Measurements from ENCODE around the gene SPRYD7. TPM values are rescaled to one million over a fixed set of nuclear protein-coding genes. Genes with fewer than 3 reads are reported as not detected.

SPRYD7 gene
- total and polyA plus RNA-seq, 2 donors (not counting 1 experiment from before 2014, with no cell fraction given), result 5.9 to 6.6 TPM

DNA sequence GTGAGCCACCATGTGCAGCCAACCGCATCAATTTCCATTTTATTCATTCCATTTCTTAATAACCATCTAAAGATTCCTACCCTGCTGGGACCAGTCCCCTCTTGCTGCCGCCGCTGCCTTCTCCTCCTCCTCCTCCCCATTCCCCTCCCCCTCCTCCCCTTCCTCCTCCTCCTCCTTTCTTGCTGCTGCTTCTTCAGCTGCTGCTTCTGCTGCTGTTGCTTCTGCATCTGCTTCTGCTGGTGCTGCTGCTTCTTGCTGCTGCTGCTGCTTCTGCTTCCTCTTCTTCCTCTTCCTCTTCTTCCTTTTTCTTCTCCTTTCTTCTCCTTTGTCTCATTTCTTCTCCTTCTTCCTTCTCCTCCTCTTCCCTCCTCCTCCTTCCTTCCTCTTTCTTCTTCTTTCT is 20.0 kb upstream of the SPRYD7 start:
- Histone ChIP-seq H3K27me3 (ENCODE audit: control insufficient read depth, insufficient read depth, low read length) (no peaks in the 10 kb centered on the region), H3K4me2 (ENCODE audit: extremely low read depth, insufficient read depth, low read length) (no peak overlapping the region), H4K20me1 (ENCODE audit: control insufficient read depth, extremely low read depth, insufficient read depth, low read length) (no peaks in the 10 kb centered on the region), H3K36me3 (ENCODE audit: control insufficient read depth, insufficient read depth, low read length) (no peaks in the 10 kb centered on the region), H3K27ac (ENCODE audit: insufficient read depth, low read length) (no peak overlapping the region), H3K9ac (ENCODE audit: insufficient read depth, low read length) (no peak overlapping the region), H3K9me3 (ENCODE audit: control insufficient read depth, insufficient read depth, low read depth, low read length) (no peaks in the 10 kb centered on the region), H3K79me2 (ENCODE audit: control insufficient read depth, insufficient read depth, low read length) (no peaks in the 10 kb centered on the region), H3K4me1 (ENCODE audit: control insufficient read depth, extremely low read depth, insufficient read depth, low read length) (no peaks in the 10 kb centered on the region), H3K4me3 (replicated peaks in 1 of 4; ENCODE audit: control extremely low read depth in 1 of 4, insufficient read depth in 1 of 4, low read depth in 3 of 4, low read length in 4 of 4) (no peak overlapping the region), H2AFZ (ENCODE audit: low read length) (no peak overlapping the region)
- no peak for DNase-seq (ENCODE audit: low read depth in 2 of 2)
- TF ChIP-seq, protein P1, sequence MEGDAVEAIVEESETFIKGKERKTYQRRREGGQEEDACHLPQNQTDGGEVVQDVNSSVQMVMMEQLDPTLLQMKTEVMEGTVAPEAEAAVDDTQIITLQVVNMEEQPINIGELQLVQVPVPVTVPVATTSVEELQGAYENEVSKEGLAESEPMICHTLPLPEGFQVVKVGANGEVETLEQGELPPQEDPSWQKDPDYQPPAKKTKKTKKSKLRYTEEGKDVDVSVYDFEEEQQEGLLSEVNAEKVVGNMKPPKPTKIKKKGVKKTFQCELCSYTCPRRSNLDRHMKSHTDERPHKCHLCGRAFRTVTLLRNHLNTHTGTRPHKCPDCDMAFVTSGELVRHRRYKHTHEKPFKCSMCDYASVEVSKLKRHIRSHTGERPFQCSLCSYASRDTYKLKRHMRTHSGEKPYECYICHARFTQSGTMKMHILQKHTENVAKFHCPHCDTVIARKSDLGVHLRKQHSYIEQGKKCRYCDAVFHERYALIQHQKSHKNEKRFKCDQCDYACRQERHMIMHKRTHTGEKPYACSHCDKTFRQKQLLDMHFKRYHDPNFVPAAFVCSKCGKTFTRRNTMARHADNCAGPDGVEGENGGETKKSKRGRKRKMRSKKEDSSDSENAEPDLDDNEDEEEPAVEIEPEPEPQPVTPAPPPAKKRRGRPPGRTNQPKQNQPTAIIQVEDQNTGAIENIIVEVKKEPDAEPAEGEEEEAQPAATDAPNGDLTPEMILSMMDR (conservative IDR thresholded peaks at IDR 0.05 in 1 of 2, IDR thresholded peaks at IDR 0.05 in 1 of 2; ENCODE audit: low read depth in 1 of 2, low read length in 2 of 2), result no peak
- no peak for TF ChIP-seq EZH2 (IDR thresholded peaks at IDR 0.05; ENCODE audit: low read length, missing control alignments)

DNA sequence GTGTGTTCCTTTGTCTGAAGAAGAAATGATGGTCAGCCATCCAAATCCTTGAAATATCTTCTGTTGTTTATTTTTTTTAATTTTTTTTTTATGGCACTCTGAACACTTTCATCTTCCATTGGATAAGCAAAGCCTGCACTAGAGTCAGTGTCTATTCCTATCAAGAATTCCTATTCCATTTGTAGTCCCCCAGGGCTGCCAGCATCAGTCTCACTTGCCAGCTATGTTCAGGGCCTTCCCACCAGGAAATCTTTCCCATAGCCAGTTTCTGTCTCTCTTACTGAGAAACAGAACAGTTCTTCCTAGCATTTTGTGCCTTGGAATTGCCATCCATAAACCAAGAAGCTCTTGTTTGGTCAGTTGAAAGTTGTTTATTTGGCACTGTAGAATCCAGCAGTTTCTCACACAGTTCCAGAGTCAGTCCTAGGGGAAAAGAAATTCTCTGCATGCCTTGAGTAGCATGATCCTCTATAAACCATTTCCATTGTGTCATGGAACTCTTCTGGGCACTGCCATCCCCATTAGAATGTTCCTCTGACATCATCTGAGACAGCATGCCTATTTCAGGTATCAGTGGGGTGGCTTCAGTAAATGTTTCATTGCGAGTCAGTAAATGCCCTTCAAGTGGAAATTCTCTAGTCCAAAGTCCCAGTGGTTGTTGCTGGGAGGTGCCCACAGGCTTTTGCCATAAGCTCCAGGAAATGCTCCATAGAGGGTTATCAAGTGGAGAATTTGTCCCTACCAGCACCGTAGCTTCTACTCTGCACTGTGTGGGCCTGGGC is 18.7 kb upstream of the SPRYD7 start:
- Histone ChIP-seq H3K27ac (ENCODE audit: insufficient read depth, low read length) (no peak overlapping the region), H3K4me3 (replicated peaks in 1 of 4; ENCODE audit: control extremely low read depth in 1 of 4, insufficient read depth in 1 of 4, low read depth in 3 of 4, low read length in 4 of 4) (no peak overlapping the region), H2AFZ (ENCODE audit: low read length) (no peak overlapping the region), H4K20me1 (ENCODE audit: control insufficient read depth, extremely low read depth, insufficient read depth, low read length) (no peaks in the 10 kb centered on the region), H3K4me2 (ENCODE audit: extremely low read depth, insufficient read depth, low read length) (no peak overlapping the region), H3K9me3 (ENCODE audit: control insufficient read depth, insufficient read depth, low read depth, low read length) (no peaks in the 10 kb centered on the region), H3K79me2 (ENCODE audit: control insufficient read depth, insufficient read depth, low read length) (no peaks in the 10 kb centered on the region), H3K36me3 (ENCODE audit: control insufficient read depth, insufficient read depth, low read length) (no peaks in the 10 kb centered on the region), H3K27me3 (ENCODE audit: control insufficient read depth, insufficient read depth, low read length) (no peaks in the 10 kb centered on the region), H3K9ac (ENCODE audit: insufficient read depth, low read length) (no peak overlapping the region), H3K4me1 (ENCODE audit: control insufficient read depth, extremely low read depth, insufficient read depth, low read length) (no peaks in the 10 kb centered on the region)
- TF ChIP-seq, protein P1 (conservative IDR thresholded peaks at IDR 0.05 in 1 of 2, IDR thresholded peaks at IDR 0.05 in 1 of 2; ENCODE audit: low read depth in 1 of 2, low read length in 2 of 2), result no peak
- TF ChIP-seq EZH2 (IDR thresholded peaks at IDR 0.05; ENCODE audit: low read length, missing control alignments), result no peak
- no peak for DNase-seq (ENCODE audit: low read depth in 2 of 2)

DNA sequence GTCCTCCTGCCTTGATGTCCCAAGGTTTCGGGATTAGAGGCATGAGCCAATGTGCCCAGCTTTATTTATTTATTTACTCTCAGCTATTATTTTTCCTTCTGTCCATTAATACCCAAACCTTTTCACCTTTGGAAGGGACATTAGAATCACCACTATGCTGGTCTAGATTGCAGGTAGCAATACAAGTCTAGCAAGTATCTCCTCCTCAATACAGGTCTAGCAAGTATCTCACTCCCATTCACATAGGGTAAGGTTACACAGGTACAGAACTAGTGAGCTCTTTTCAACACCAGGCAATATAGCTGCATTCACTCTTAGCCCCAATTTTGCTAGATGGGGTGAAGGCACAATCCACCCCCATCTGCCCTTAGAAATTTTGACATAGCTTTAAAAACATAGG is 17.4 kb upstream of the SPRYD7 start:
- Histone ChIP-seq H3K27ac (ENCODE audit: insufficient read depth, low read length) (no peak overlapping the region), H3K36me3 (ENCODE audit: control insufficient read depth, insufficient read depth, low read length) (no peaks in the 10 kb centered on the region), H3K4me1 (ENCODE audit: control insufficient read depth, extremely low read depth, insufficient read depth, low read length) (no peaks in the 10 kb centered on the region), H4K20me1 (ENCODE audit: control insufficient read depth, extremely low read depth, insufficient read depth, low read length) (no peaks in the 10 kb centered on the region), H3K79me2 (ENCODE audit: control insufficient read depth, insufficient read depth, low read length) (no peaks in the 10 kb centered on the region), H3K4me3 (replicated peaks in 1 of 4; ENCODE audit: control extremely low read depth in 1 of 4, insufficient read depth in 1 of 4, low read depth in 3 of 4, low read length in 4 of 4) (no peak overlapping the region), H3K27me3 (ENCODE audit: control insufficient read depth, insufficient read depth, low read length) (no peaks in the 10 kb centered on the region), H2AFZ (ENCODE audit: low read length) (no peak overlapping the region), H3K4me2 (ENCODE audit: extremely low read depth, insufficient read depth, low read length) (no peak overlapping the region), H3K9me3 (ENCODE audit: control insufficient read depth, insufficient read depth, low read depth, low read length) (no peaks in the 10 kb centered on the region), H3K9ac (ENCODE audit: insufficient read depth, low read length) (no peak overlapping the region)
- DNase-seq (ENCODE audit: low read depth in 2 of 2), result no peak
- TF ChIP-seq, protein P1 (conservative IDR thresholded peaks at IDR 0.05 in 1 of 2, IDR thresholded peaks at IDR 0.05 in 1 of 2; ENCODE audit: low read depth in 1 of 2, low read length in 2 of 2), result no peak
- no peak for TF ChIP-seq EZH2 (IDR thresholded peaks at IDR 0.05; ENCODE audit: low read length, missing control alignments)

All from fibroblast of lung (primary cell).